ENCODE results near the gene ZNF232. TPM values are rescaled to one million over a fixed set of nuclear protein-coding genes. Genes with fewer than 3 reads are reported as not detected.
"Not testable (repeated sequence)": the region's sequence is repeated elsewhere in the genome, so short reads cannot be mapped to it uniquely, and the experiment has no call there.

The ZNF232 gene
- total RNA-seq, 1 experiment from 2014 or later = 6.0 TPM

- no peak for DNase-seq (ENCODE audit: low read depth)
Observed at GRCh38 chr17:5097101-5097834, 14.4 kb downstream of the ZNF232 start.

- no peak for DNase-seq (ENCODE audit: low read depth)
Observed at GRCh38 chr17:5096731-5097100, 15.0 kb downstream of the ZNF232 start.

GRCh38 chr17:5092218-5093010 lies 19.3 kb downstream of the ZNF232 start:
- no peak for DNase-seq (ENCODE audit: low read depth)

GRCh38 chr17:5080591-5080990 lies 31.1 kb downstream of the ZNF232 start:
- no peak for DNase-seq (ENCODE audit: low read depth)

GRCh38 chr17:5078106-5079028 lies 33.3 kb downstream of the ZNF232 start, which contains the start of gene ZFP3:
Gene ZFP3 (plus strand): TSS chr17:5078467. CDS start chr17:5091505, 13,038 bp downstream.
- DNase-seq (ENCODE audit: low read depth) = peak; percentile 47

- no peak for DNase-seq (ENCODE audit: low read depth)
Observed at GRCh38 chr17:5077781-5078105, 33.9 kb downstream of the ZNF232 start.

GRCh38 chr17:5077275-5077674 lies 34.4 kb downstream of the ZNF232 start:
- DNase-seq (ENCODE audit: low read depth) = not testable (repeated sequence)

GRCh38 chr17:5075472-5075871 lies 36.2 kb downstream of the ZNF232 start:
- DNase-seq (ENCODE audit: low read depth) = not testable (repeated sequence)

GRCh38 chr17:5069724-5070123 lies 42.0 kb downstream of the ZNF232 start:
- DNase-seq (ENCODE audit: low read depth) = peak; percentile 27

- no peak for DNase-seq (ENCODE audit: low read depth)
Observed at GRCh38 chr17:5068236-5068635, 43.4 kb downstream of the ZNF232 start.

GRCh38 chr17:5065227-5065744 lies 46.4 kb downstream of the ZNF232 start:
- DNase-seq (ENCODE audit: low read depth) = no peak

Other genes starting within 250 kb of the ZNF232 start
- gene C17orf107, start 212.3 kb downstream of the ZNF232 start, total RNA-seq (2014; rRNA removed; shearing (Covaris generic)) = 0.12 and 0.20 TPM in 2 replicates
- gene CHRNE, start 208.8 kb downstream of the ZNF232 start, total RNA-seq (2014; rRNA removed; shearing (Covaris generic)) = not detected in 2 replicates
- not detected in 2 replicates for gene GP1BA, start 179.6 kb downstream of the ZNF232 start, total RNA-seq (2014; rRNA removed; shearing (Covaris generic))
- 45.3 and 71.5 TPM in 2 replicates for gene SLC25A11, start 171.8 kb downstream of the ZNF232 start, total RNA-seq (2014; rRNA removed; shearing (Covaris generic))
- 24.0 and 25.2 TPM in 2 replicates for gene RNF167, start 171.6 kb downstream of the ZNF232 start, total RNA-seq (2014; rRNA removed; shearing (Covaris generic))
- 894 and 1,372 TPM in 2 replicates for gene PFN1, start 163.3 kb downstream of the ZNF232 start, total RNA-seq (2014; rRNA removed; shearing (Covaris generic))
- 2.3 and 2.9 TPM in 2 replicates for gene ENO3, start 160.8 kb downstream of the ZNF232 start, total RNA-seq (2014; rRNA removed; shearing (Covaris generic))
- 33.2 and 35.9 TPM in 2 replicates for gene SPAG7, start 144.1 kb downstream of the ZNF232 start, total RNA-seq (2014; rRNA removed; shearing (Covaris generic))
- 2.9 and 3.9 TPM in 2 replicates for gene CAMTA2, start 124.2 kb downstream of the ZNF232 start, total RNA-seq (2014; rRNA removed; shearing (Covaris generic))
- 0.24 TPM in 1 of 2 replicates, not detected in the other for gene INCA1, start 114.4 kb downstream of the ZNF232 start, total RNA-seq (2014; rRNA removed; shearing (Covaris generic))
- 21.4 and 32.9 TPM in 2 replicates for gene KIF1C, start 113.9 kb downstream of the ZNF232 start, total RNA-seq (2014; rRNA removed; shearing (Covaris generic))
- gene SLC52A1, start 76.5 kb downstream of the ZNF232 start, total RNA-seq (2014; rRNA removed; shearing (Covaris generic)) = not detected in 2 replicates
- gene ZFP3, start 33.4 kb downstream of the ZNF232 start, total RNA-seq (2014; rRNA removed; shearing (Covaris generic)) = 0.36 and 0.39 TPM in 2 replicates
- not detected in 2 replicates for gene USP6, start 4.2 kb upstream of the ZNF232 start, total RNA-seq (2014; rRNA removed; shearing (Covaris generic))
- gene ZNF594, start 80.0 kb upstream of the ZNF232 start, total RNA-seq (2014; rRNA removed; shearing (Covaris generic)) = 4.4 and 4.7 TPM in 2 replicates
- not detected in 2 replicates for gene SCIMP, start 123.0 kb upstream of the ZNF232 start, total RNA-seq (2014; rRNA removed; shearing (Covaris generic))
- gene RABEP1, start 170.4 kb upstream of the ZNF232 start, total RNA-seq (2014; rRNA removed; shearing (Covaris generic)) = 17.9 and 18.3 TPM in 2 replicates

Data from RPMI7951 (cell line).